Renal cortex interstitium (tissue), 15 donors: ENCODE measurements around the gene PPP2R5C. TPM values are rescaled to one million over a fixed set of nuclear protein-coding genes. Genes with fewer than 3 reads are reported as not detected.
"Not testable (repeated sequence)": the region's sequence is repeated elsewhere in the genome, so short reads cannot be mapped to it uniquely, and the experiment has no call there.

Experiments
- DNase-seq, 11 donors: peaks; one replicate each; pipeline ENCODE4 v3.0.0-alpha.2; 2013; ENCODE audit warnings: low read depth in 9 of 11, low spot score in 4 of 11; ENCODE audit errors: extremely low read depth in 1 of 11
- long read RNA-seq, 16 experiments: transcript quantifications; one replicate each; lab custom pipeline, GENCODE V29; 2026
- polyA plus RNA-seq, 3 donors: library from polyadenylated mRNA; unstranded; fragments of 120-200 nt; gene quantifications; one replicate each; pipeline ENCODE4 v1.2.1, GENCODE V29; 2013; ENCODE audit not compliant: insufficient read length in 3 of 3

PPP2R5C gene
- polyA plus RNA-seq = 100 to 1,000 TPM in 2 of 3 donors, 10 to 100 TPM in 1; 96.6 to 115 (median 101) TPM
- long read RNA-seq, donor 1, full-length matches to known transcripts = 21 of 21 reads
- long read RNA-seq, donor 1, partial matches to known transcripts = 0 of 21 reads
- long read RNA-seq, donor 1, other reads (novel, unspliced or antisense) = 0 of 21 reads
- long read RNA-seq, donor 2, full-length matches to known transcripts = 23 of 23 reads
- long read RNA-seq, donor 2, partial matches to known transcripts = 0 of 23 reads
- long read RNA-seq, donor 2, other reads (novel, unspliced or antisense) = 0 of 23 reads
- long read RNA-seq, donor 3, full-length matches to known transcripts = 48 of 59 reads
- long read RNA-seq, donor 3, partial matches to known transcripts = 11 of 59 reads
- long read RNA-seq, donor 3, other reads (novel, unspliced or antisense) = 0 of 59 reads
- long read RNA-seq, donor 4, full-length matches to known transcripts = 37 of 37 reads
- long read RNA-seq, donor 4, partial matches to known transcripts = 0 of 37 reads
- long read RNA-seq, donor 4, other reads (novel, unspliced or antisense) = 0 of 37 reads
- long read RNA-seq, donor 5 = 0 reads
- long read RNA-seq, donor 6, transcript PPP2R5C-205 (12 exons, 1,526 nt) = major isoform, 8 of 49 reads
- long read RNA-seq, donor 6, partial matches to known transcripts = 25 of 49 reads
- long read RNA-seq, donor 6, other reads (novel, unspliced or antisense) = 0 of 49 reads
- long read RNA-seq, donor 7, full-length matches to known transcripts = 31 of 31 reads
- long read RNA-seq, donor 7, partial matches to known transcripts = 0 of 31 reads
- long read RNA-seq, donor 7, other reads (novel, unspliced or antisense) = 0 of 31 reads
- long read RNA-seq, donor 8 = 0 reads
- long read RNA-seq, donor 9, full-length matches to known transcripts = 28 of 28 reads
- long read RNA-seq, donor 9, partial matches to known transcripts = 0 of 28 reads
- long read RNA-seq, donor 9, other reads (novel, unspliced or antisense) = 0 of 28 reads
- long read RNA-seq, donor 10, full-length matches to known transcripts = 28 of 55 reads
- long read RNA-seq, donor 10, partial matches to known transcripts = 27 of 55 reads
- long read RNA-seq, donor 10, other reads (novel, unspliced or antisense) = 0 of 55 reads
- long read RNA-seq, donor 11, full-length matches to known transcripts = 33 of 39 reads
- long read RNA-seq, donor 11, partial matches to known transcripts = 6 of 39 reads
- long read RNA-seq, donor 11, other reads (novel, unspliced or antisense) = 0 of 39 reads
- long read RNA-seq, donor 12, full-length matches to known transcripts = 11 of 11 reads
- long read RNA-seq, donor 12, partial matches to known transcripts = 0 of 11 reads
- long read RNA-seq, donor 12, other reads (novel, unspliced or antisense) = 0 of 11 reads
- long read RNA-seq, donor 13 = 0 reads
- long read RNA-seq, donor 14, full-length matches to known transcripts = 26 of 31 reads
- long read RNA-seq, donor 14, partial matches to known transcripts = 5 of 31 reads
- long read RNA-seq, donor 14, other reads (novel, unspliced or antisense) = 0 of 31 reads
- long read RNA-seq, donor 15, full-length matches to known transcripts = 17 of 17 reads
- long read RNA-seq, donor 15, partial matches to known transcripts = 0 of 17 reads
- long read RNA-seq, donor 15, other reads (novel, unspliced or antisense) = 0 of 17 reads
- long read RNA-seq, donor 16, full-length matches to known transcripts = 84 of 113 reads
- long read RNA-seq, donor 16, partial matches to known transcripts = 29 of 113 reads
- long read RNA-seq, donor 16, other reads (novel, unspliced or antisense) = 0 of 113 reads

GRCh38 chr14:101761032-101761880 is at the start of gene PPP2R5C:
PPP2R5C (plus strand) TSS chr14:101761709; CDS start chr14:101761894, 185 bp downstream.
- peak; percentile 67 to 84 (median 81) for DNase-seq

GRCh38 chr14:101711857-101712233 is 49.7 kb upstream of the PPP2R5C start:
- not testable (repeated sequence) for DNase-seq

GRCh38 chr14:101712341-101712740 is 49.2 kb upstream of the PPP2R5C start:
- not testable (repeated sequence) for DNase-seq

GRCh38 chr14:101713091-101713490 is 48.4 kb upstream of the PPP2R5C start:
- DNase-seq = not testable (repeated sequence)

- no peak for DNase-seq
Observed at GRCh38 chr14:101713621-101714349, 47.7 kb upstream of the PPP2R5C start.

GRCh38 chr14:101714394-101714793 is 47.1 kb upstream of the PPP2R5C start:
- DNase-seq = no peak

- no peak for DNase-seq
Observed at GRCh38 chr14:101715210-101716076, 46.1 kb upstream of the PPP2R5C start.

GRCh38 chr14:101716077-101716950 is 45.2 kb upstream of the PPP2R5C start:
- no peak for DNase-seq

- DNase-seq = no peak
Observed at GRCh38 chr14:101716956-101717662, 44.4 kb upstream of the PPP2R5C start.

- no peak for DNase-seq
Observed at GRCh38 chr14:101717663-101718490, 43.6 kb upstream of the PPP2R5C start.

- no peak for DNase-seq
Observed at GRCh38 chr14:101719045-101719645, 42.4 kb upstream of the PPP2R5C start.

- no peak for DNase-seq
Observed at GRCh38 chr14:101719708-101720107, 41.8 kb upstream of the PPP2R5C start.

- DNase-seq = no peak
Observed at GRCh38 chr14:101721111-101721510, 40.4 kb upstream of the PPP2R5C start.
